ENCODE data around the gene BRME1.

The BRME1 gene

GRCh38 chr19:13932911-13933393 lies 27.0 kb upstream of the BRME1 start:
- DNase-seq (ENCODE audit: low read depth): no peak
- H3K4me3 ChIP-seq (ENCODE audit: control insufficient read depth, low read depth, low read length): no peak overlapping the region
- TF ChIP-seq CTCF (IDR thresholded peaks at IDR 0.05; ENCODE audit: control insufficient read depth, insufficient read depth, low read depth, low read length, missing control alignments): no peak

GRCh38 chr19:13932149-13932637 lies 26.3 kb upstream of the BRME1 start:
- no peak overlapping the region for H3K4me3 ChIP-seq (ENCODE audit: control insufficient read depth, low read depth, low read length)
- no peak for DNase-seq (ENCODE audit: low read depth)

GRCh38 chr19:13931391-13932148 lies 25.7 kb upstream of the BRME1 start:
- TF ChIP-seq CTCF (IDR thresholded peaks at IDR 0.05; ENCODE audit: control insufficient read depth, insufficient read depth, low read depth, low read length, missing control alignments): no peak
- no peak overlapping the region for H3K4me3 ChIP-seq (ENCODE audit: control insufficient read depth, low read depth, low read length)
- DNase-seq (ENCODE audit: low read depth): no peak

More at GRCh38 chr19:13932149-13932637, 26.3 kb upstream of the BRME1 start:
- TF ChIP-seq CTCF (IDR thresholded peaks at IDR 0.05; ENCODE audit: control insufficient read depth, insufficient read depth, low read depth, low read length, missing control alignments): no peak

GRCh38 chr19:13930402-13930801 lies 24.5 kb upstream of the BRME1 start:
- DNase-seq (ENCODE audit: low read depth): no peak
- H3K4me3 ChIP-seq (ENCODE audit: control insufficient read depth, low read depth, low read length): no peak overlapping the region
- TF ChIP-seq CTCF (IDR thresholded peaks at IDR 0.05; ENCODE audit: control insufficient read depth, insufficient read depth, low read depth, low read length, missing control alignments): no peak

- TF ChIP-seq CTCF (IDR thresholded peaks at IDR 0.05; ENCODE audit: control insufficient read depth, insufficient read depth, low read depth, low read length, missing control alignments): no peak
- H3K4me3 ChIP-seq (ENCODE audit: control insufficient read depth, low read depth, low read length): no peak overlapping the region
- no peak for DNase-seq (ENCODE audit: low read depth)
These were observed 24.0 kb upstream of the BRME1 start for GRCh38 chr19:13929956-13930355.

GRCh38 chr19:13929340-13929739 lies 23.4 kb upstream of the BRME1 start:
- no peak overlapping the region for H3K4me3 ChIP-seq (ENCODE audit: control insufficient read depth, low read depth, low read length)
- TF ChIP-seq CTCF (IDR thresholded peaks at IDR 0.05; ENCODE audit: control insufficient read depth, insufficient read depth, low read depth, low read length, missing control alignments): no peak
- no peak for DNase-seq (ENCODE audit: low read depth)
